ENCODE data around the gene PPP6R2.

Gene PPP6R2

DNA sequence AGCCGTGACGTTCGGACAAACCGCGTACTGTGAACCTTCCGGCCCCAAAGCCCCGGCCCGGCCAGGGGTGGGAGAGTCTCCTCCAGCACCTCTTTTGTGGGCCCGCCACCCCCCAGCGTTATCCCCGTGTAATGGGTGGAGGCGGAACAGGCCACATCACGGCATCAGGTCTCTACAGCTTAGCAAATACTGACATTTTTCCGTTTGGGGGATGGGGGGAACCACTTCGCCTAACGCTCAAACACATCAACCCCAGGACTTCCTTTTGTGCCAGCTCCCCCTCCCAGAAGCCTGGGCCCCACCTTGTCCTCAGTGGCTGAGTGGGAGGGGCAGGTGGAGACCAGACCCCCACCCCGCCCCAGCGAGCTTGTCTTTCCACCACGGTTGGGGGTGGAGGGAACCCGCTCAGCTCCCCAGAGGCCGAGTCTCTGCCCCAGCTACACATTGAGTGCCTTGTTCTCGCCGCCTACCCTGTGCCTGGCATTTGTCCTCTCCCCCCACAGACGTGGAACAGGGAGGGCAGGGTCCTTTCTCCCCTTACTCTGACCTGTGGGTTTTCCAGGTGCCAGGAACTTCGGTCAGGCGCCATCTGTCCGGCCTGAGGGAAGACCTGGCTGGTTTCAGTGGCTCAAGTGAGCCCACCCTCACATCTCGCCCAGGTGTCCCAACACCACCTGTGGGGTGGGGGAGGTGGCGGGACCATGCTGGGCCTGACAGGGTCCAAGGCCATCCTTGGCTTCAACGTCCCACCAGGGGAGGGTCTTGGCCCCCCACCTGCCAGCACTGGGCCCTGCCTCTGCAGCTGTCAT lies 102.1 kb downstream of the PPP6R2 start:
- H3K36me3 Mint-ChIP-seq (ENCODE audit: low read depth): peaks cover 22% of the 10 kb centered on the region
- DNase-seq: no peak
- peak overlapping the region; percentile 57 for H3K27ac Mint-ChIP-seq
- H3K4me3 Mint-ChIP-seq: no peak overlapping the region
- peaks cover 7% of the 10 kb centered on the region for H3K4me1 Mint-ChIP-seq
- H3K9me3 Mint-ChIP-seq: no peaks in the 10 kb centered on the region
- TF ChIP-seq CTCF (IDR thresholded peaks at IDR 0.05): no peak
- no peaks in the 10 kb centered on the region for H3K27me3 Mint-ChIP-seq (ENCODE audit: low read depth, poor library complexity)

DNA sequence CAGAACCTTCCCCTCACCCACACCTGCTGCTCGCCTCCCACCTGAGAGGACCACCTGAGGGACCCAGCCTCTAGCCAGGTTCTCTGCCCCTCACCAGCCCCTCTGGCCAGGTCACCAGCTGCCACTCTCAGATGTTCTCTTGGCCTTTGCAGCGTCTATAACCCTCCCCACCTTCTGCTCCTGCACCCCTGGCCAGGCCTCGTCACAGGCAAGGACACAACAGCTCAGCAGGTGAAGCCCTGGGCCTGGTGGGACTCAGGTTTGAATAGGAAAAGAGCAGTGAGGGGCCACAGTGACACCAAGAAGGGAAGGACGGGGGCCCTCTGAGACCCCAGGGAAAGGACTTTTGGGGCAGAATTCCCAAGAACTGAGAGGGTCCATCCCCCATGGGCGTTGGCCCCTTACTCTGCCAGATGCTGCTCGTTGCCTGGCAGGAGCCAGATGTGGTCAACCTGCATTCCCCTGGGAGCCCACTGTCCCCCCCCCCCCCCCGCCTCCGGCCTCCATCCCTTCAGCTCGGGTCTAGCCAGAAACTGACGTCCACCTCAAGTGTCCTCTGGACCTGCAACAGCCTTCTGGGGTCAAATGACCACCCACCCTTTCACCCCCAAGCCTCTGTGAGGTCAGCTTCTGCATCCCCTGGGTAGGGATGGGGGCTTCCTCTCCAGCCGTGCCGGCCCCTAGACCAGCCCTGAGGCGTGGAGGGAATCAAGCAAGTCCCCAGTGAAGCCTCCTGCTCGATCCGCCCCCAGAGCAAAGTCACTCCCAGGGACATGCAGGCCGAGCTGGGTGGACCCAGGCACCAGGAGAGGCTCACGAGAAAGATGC lies 103.0 kb downstream of the PPP6R2 start:
- DNase-seq: no peak
- no peak overlapping the region for H3K4me3 Mint-ChIP-seq
- peaks cover 7% of the 10 kb centered on the region for H3K4me1 Mint-ChIP-seq
- TF ChIP-seq CTCF (IDR thresholded peaks at IDR 0.05): no peak
- H3K27me3 Mint-ChIP-seq (ENCODE audit: low read depth, poor library complexity): no peaks in the 10 kb centered on the region
- no peaks in the 10 kb centered on the region for H3K9me3 Mint-ChIP-seq
- peak overlapping the region; percentile 42 for H3K27ac Mint-ChIP-seq
- peaks cover 30% of the 10 kb centered on the region for H3K36me3 Mint-ChIP-seq (ENCODE audit: low read depth)

DNA sequence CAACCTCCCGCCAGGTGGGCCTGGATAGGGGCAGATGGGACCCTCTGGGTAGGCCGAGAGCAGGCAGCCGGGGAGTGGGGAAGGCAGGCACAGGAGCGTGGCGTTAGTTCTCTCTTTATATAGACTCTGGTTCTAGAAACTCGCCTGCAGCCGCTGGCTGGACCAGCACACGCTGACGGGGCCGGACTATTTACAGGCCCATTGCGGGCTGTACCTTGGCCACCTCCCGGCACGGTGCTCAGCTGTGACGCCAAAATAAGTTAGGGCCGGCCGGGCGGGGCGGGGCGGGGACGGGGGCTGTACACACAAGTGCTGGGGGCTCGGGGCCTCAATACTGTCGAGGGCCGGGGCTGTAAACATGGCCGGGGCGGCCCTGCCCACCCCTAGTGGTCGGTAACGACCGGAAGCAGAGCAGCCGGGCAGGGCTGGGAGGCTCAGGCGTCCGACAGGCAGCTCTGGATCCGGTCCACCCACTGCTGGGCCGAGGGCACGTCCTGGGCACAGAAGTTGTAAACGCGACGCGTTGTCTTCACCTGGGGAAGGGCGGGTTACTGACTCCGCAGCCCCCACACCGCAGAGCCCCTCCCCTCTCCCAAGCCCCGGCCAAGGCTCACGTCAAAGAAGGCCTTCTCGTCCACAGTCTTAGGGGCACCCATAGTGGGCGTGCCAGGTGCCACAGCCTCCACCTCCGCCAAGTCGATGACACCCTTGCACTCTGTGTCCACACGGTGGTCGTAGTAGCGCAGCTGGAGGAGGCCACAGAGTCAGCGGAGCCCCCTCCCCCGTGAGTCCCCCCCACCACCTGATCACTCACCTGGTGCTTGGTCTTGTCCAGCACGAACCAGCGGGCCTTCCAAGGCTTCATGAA lies 103.8 kb downstream of the PPP6R2 start:
- H3K9me3 Mint-ChIP-seq: no peaks in the 10 kb centered on the region
- H3K4me3 Mint-ChIP-seq: no peak overlapping the region
- no peak overlapping the region for H3K27ac Mint-ChIP-seq
- peaks cover 7% of the 10 kb centered on the region for H3K4me1 Mint-ChIP-seq
- no peak for DNase-seq
- no peaks in the 10 kb centered on the region for H3K27me3 Mint-ChIP-seq (ENCODE audit: low read depth, poor library complexity)
- TF ChIP-seq CTCF (IDR thresholded peaks at IDR 0.05): no peak
- peaks cover 39% of the 10 kb centered on the region for H3K36me3 Mint-ChIP-seq (ENCODE audit: low read depth)

DNA sequence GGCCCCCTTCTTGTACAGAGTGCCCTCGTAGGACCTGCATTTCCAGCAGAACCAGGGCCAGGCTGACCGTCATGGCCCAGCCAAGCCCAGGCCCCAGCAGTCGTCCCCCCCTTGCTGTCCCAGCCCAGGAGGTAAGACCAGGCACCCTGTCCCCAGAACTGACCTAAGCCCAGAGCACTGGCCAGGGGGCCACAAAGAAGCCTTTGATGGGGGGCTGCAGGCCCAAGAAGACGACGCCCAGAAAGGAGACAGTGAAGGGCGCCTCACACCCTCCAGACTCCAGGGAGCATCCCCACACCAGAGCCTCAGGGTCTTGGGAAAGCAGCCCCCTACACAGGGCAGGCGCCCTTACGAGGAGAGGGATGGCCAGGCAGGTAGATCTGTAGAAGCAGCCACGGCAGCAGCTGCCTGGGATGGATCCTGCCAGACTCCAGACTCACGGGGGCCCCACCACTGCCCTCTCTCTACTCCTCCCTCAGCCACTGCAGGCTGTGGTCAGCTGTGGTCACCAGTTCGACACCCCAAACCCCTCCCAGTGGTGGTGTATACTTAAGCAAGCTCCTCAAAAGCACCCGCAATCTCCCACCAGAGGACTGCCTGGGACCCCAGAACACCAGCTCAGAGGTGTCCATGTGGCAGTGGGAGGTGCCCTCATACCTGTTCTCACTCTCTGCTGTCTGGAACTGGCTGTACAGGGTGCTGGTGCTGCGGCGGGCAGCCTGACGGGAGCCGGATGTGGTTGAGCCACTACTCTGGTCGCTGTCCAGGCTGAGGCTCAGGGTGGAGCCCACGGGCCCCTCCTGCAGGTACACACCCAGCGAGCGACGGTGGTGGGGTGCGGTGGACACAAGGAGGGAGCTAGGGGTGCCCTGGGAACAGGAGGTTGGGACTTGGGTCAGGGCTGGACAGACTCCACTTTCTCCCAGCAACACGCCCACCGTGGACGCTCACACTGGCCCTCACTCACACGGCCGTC lies 104.7 kb downstream of the PPP6R2 start:
- peaks cover 7% of the 10 kb centered on the region for H3K4me1 Mint-ChIP-seq
- H3K27me3 Mint-ChIP-seq (ENCODE audit: low read depth, poor library complexity): peaks cover 3% of the 10 kb centered on the region
- no peak overlapping the region for H3K27ac Mint-ChIP-seq
- TF ChIP-seq CTCF (IDR thresholded peaks at IDR 0.05): no peak
- no peak for DNase-seq
- H3K9me3 Mint-ChIP-seq: no peaks in the 10 kb centered on the region
- H3K4me3 Mint-ChIP-seq: no peak overlapping the region
- peaks cover 45% of the 10 kb centered on the region for H3K36me3 Mint-ChIP-seq (ENCODE audit: low read depth)

- Mint-ChIP-seq H3K27me3 (ENCODE audit: low read depth, poor library complexity) (peaks cover 4% of the 10 kb centered on the region), H3K36me3 (ENCODE audit: low read depth) (peaks cover 60% of the 10 kb centered on the region), H3K9me3 (no peaks in the 10 kb centered on the region), H3K4me3 (no peak overlapping the region), H3K4me1 (peaks cover 7% of the 10 kb centered on the region), H3K27ac (peak overlapping the region; percentile 76)
- TF ChIP-seq CTCF (IDR thresholded peaks at IDR 0.05): no peak
- no peak for DNase-seq
These were observed 109.5 kb downstream of the PPP6R2 start for GRCh38 chr22:50452649-50453048.

Measured in nephron progenitor cell (in vitro differentiated cells).